RWPE2 (cell line): Measurements from ENCODE around the gene SLC22A15.

ENCODE experiments used
- ATAC-seq: fragments of 200-7000 bp; cut with Tn5 transposase; 3 replicates; pipeline ENCODE4 v1.9.1; 2021; ENCODE audit warnings: low read depth
- DNase-seq: peaks from one replicate; pipeline ENCODE4 v3.0.0-alpha.2; 2020; ENCODE audit warnings: low spot score
- H3K27ac ChIP-seq: fragments of 450-650 bp; 2 replicates; pipeline ENCODE4 v1.5.1; 2017; ENCODE audit warnings: mild to moderate bottlenecking; ENCODE audit not compliant: poor library complexity, severe bottlenecking
- H3K27me3 ChIP-seq: fragments of 250-450 bp; sonication (Bioruptor Pico); 2 replicates; pipeline ENCODE4 v1.5.1; 2021; ENCODE audit warnings: mild to moderate bottlenecking, moderate library complexity; ENCODE audit not compliant: insufficient read depth, poor library complexity, severe bottlenecking
- H3K36me3 ChIP-seq: fragments of 250-450 bp; sonication (Bioruptor Pico); 2 replicates; pipeline ENCODE4 v1.5.1; 2020; ENCODE audit warnings: low read depth, mild to moderate bottlenecking, moderate library complexity
- H3K4me1 ChIP-seq: fragments of 250-450 bp; sonication (Bioruptor Pico); 2 replicates; pipeline ENCODE4 v1.5.1; 2021; ENCODE audit warnings: mild to moderate bottlenecking, moderate library complexity; ENCODE audit not compliant: insufficient read depth, poor library complexity, severe bottlenecking
- H3K4me3 ChIP-seq: fragments of 250-450 bp; sonication (Bioruptor Pico); 2 replicates; pipeline ENCODE4 v1.5.1; 2021; ENCODE audit warnings: mild to moderate bottlenecking, moderate library complexity; ENCODE audit not compliant: severe bottlenecking
- H3K9me3 ChIP-seq: fragments of 250-450 bp; sonication (Bioruptor Pico); 2 replicates; pipeline ENCODE4 v1.5.1; 2021; ENCODE audit warnings: mild to moderate bottlenecking, moderate library complexity; ENCODE audit not compliant: severe bottlenecking
- CTCF ChIP-seq: fragments of 450-650 bp; IDR thresholded peaks from one replicate; pipeline ENCODE4 v1.5.1; 2017; ENCODE audit warnings: mild to moderate bottlenecking, moderate library complexity; ENCODE audit not compliant: poor library complexity, severe bottlenecking

The SLC22A15 gene

GRCh38 chr1:115978292-115978941 is 2.1 kb downstream of the SLC22A15 start:
- DNase-seq (no peak), ATAC-seq (no peak)
- Histone ChIP-seq H3K27me3 (no peaks in the 10 kb centered on the region), H3K9me3 (no peaks in the 10 kb centered on the region), H3K27ac (peak overlapping the region; percentile 95), H3K36me3 (peaks cover 28% of the 10 kb centered on the region), H3K4me3 (peak overlapping the region; percentile 65), H3K4me1 (peaks cover 44% of the 10 kb centered on the region)
- no peak for TF ChIP-seq CTCF

- no peak for TF ChIP-seq CTCF
- Histone ChIP-seq H3K27me3 (no peaks in the 10 kb centered on the region), H3K27ac (no peak overlapping the region), H3K4me3 (no peak overlapping the region), H3K9me3 (no peaks in the 10 kb centered on the region), H3K36me3 (peaks cover 46% of the 10 kb centered on the region), H3K4me1 (peaks cover 44% of the 10 kb centered on the region)
- DNase-seq, result no peak
- no peak for ATAC-seq
These were observed 3.8 kb downstream of the SLC22A15 start for GRCh38 chr1:115980156-115980555.

- Histone ChIP-seq H3K27ac (peak overlapping the region; percentile 7), H3K4me1 (peaks cover 44% of the 10 kb centered on the region), H3K4me3 (no peak overlapping the region), H3K36me3 (peaks cover 55% of the 10 kb centered on the region), H3K9me3 (no peaks in the 10 kb centered on the region), H3K27me3 (no peaks in the 10 kb centered on the region)
- no peak for ATAC-seq
- no peak for DNase-seq
- TF ChIP-seq CTCF, result peak; percentile 73
These were observed 5.0 kb downstream of the SLC22A15 start for GRCh38 chr1:115980998-115981993.

- H3K4me1 ChIP-seq, result peaks cover 44% of the 10 kb centered on the region
- no peaks in the 10 kb centered on the region for H3K9me3 ChIP-seq
- no peak for DNase-seq
- ATAC-seq, result no peak
- TF ChIP-seq CTCF, result no peak
- H3K27ac ChIP-seq, result no peak overlapping the region
- H3K36me3 ChIP-seq, result peaks cover 55% of the 10 kb centered on the region
- H3K4me3 ChIP-seq, result no peak overlapping the region
- H3K27me3 ChIP-seq, result no peaks in the 10 kb centered on the region
These were observed 6.1 kb downstream of the SLC22A15 start for GRCh38 chr1:115982400-115982799.
